ENCODE data around the gene DCAF7.

GRCh38 chr17:63516910-63517824 is 33.1 kb upstream of the DCAF7 start:
- no peak for TF ChIP-seq CTCF (IDR thresholded peaks at IDR 0.05 in 4 of 5, conservative IDR thresholded peaks at IDR 0.05 in 1 of 5)
- no peak for TF ChIP-seq POLR2A (IDR thresholded peaks at IDR 0.05)

All from gastrocnemius medialis (tissue), 4 donors.